HG02571 (cell line): ENCODE results near the gene NOTCH4.
"Not testable (repeated sequence)": the region's sequence is repeated elsewhere in the genome, so short reads cannot be mapped to it uniquely, and the experiment has no call there.

ENCODE experiments used
- ATAC-seq: cut with Tn5 transposase; IDR thresholded peaks from one replicate; pipeline ENCODE4 v1.9.1; 2021; ENCODE audit warnings: mild to moderate bottlenecking, moderate library complexity; ENCODE audit not compliant: unreplicated experiment

The NOTCH4 gene

DNA sequence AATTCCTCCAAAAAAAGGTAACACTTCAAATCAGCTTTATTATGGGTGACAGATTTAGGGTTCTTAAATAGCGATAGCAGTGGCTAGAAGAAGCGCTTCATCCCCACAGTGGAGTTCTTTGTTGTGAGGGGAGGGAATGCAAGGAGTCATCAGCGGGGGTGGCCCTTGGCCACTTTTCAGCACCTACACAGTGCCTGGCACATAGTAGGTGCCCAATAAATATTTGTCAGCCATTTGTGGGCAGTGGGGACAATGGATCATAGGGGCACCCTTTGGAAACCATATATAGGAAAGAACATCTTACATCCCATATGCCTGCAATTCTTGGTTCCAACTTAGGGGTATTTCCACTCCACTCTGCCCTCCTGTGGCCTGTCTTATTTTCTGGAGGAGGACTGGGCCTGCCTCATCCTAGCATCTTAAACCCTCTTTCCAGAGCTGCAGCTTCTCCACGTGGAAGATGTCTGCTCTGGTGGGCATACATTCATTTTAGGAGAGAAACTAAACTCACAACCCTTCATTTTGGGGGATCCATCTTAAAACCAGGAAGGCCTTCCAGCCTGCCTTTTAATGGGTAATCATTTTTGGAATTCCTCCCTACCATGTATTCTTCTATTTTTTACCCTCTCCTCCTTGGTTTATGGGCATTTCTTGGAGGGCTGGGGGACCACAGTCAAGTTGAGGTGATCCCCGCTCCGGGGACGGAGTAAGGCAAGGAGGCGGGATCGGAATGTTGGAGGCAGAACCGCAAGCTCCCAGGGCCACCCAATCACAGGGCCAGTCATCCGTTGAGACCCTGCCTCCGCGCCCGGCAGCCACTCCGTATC is 28.8 kb downstream of the NOTCH4 start:
- peak; percentile 75 for ATAC-seq

DNA sequence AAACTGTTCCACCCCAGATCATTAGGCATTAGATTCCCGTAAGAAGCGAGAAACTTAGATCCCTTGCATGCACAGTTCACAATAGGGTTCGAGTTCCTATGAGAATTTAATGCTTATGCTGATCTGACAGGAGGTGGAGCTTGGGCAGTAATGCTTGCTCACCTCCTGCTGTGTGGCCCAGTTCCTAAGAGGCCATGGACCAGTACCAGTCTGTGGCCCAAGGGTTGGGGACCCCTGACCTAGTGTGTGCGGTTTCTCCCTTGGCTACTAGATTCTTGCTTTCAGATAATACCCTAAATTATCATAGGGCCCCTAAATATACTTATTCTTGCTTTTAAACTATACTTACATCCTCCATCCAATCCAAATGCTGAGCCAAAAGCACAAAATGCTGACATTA is 29.5 kb downstream of the NOTCH4 start:
- ATAC-seq = no peak

DNA sequence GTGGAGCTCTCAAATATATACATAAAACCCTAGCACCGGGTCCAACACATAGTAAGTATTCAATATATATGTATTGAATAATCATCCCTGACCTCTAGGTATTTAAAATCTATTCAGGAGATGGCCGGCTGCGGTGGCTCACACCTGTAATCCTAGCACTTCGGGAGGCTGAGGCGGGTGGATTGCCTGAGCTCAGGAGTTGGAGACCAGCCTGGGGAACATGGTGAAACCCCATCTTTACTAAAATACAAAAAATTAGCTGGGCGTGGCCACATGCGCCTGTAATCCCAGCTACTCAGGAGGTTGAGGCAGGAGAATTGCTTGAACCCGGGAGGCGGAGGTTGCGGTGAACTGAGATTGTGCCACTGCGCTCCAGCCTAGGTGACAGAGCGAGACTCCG is 30.8 kb downstream of the NOTCH4 start:
- ATAC-seq = not testable (repeated sequence)

DNA sequence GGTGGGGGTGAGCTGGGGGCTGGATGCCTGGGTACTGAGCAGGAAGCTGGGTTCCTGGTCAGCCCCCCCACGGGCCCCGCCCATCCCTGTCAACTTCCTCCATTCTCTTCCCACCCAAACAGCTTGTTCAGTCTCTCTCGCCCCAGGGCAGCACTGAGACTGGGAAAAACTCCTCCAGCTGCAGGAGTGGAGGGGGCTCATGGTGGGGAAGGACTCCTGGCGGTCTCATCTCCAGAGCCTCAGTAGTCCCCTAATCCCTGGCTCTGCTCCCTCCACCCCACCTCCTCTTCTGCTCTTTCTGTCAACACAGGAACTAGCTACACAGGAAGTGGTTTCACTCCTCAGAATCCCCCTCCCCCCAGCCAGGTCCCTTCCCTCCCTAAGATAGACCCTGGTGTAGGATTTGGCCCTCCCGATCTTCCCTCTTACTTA is 31.2 kb downstream of the NOTCH4 start, which contains the start of gene GPSM3:
TSS of gene GPSM3 (minus strand) at position 36 of the 432 bp plus-strand sequence. CDS start 130 bp downstream, outside the sequence.
- no peak for ATAC-seq

DNA sequence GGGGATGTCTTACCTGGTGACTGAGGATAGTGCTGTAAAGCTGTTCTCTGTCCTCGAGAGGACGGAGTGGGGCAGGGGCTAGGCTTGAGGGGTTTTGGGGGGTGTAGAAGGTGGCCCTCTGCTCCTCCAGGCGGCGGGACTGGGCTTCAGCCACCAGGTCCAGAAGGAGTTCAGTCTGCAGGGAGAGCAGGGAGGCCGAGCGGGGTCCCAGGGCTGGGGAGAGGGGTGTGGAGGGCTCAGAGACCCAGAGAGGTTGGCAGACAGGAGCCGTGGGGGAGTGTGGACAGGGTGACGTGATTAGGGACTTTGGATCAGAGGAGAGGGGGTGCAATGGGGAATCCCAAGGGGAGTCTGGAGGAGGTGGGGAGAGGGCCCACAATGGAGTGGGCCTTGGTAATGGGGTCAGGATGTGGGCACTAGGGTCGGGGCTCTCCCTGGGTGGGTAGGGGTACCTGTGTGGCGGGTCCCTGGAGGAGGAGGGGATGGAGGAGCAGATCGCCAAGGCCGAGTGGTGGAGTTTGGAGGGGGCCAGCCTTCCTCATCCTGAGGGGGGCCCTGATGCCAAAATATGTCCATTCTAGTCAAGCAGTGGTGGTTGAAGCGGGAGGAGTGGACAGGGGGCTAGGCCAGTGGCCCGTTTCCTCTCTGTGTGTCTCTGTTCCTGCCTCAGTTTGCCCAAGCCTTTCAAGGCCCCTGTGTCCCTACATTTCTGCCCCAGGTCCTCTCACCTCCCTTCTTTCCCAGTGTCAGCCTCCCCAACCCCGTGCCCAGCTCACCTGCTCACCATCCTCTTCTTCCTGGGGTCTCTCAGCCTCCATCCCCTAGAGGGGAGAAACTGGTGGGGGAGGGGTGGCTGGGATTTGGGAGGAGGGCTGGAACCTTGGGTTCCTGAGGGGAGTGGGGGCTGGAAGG is 31.9 kb downstream of the NOTCH4 start:
- no peak for ATAC-seq

DNA sequence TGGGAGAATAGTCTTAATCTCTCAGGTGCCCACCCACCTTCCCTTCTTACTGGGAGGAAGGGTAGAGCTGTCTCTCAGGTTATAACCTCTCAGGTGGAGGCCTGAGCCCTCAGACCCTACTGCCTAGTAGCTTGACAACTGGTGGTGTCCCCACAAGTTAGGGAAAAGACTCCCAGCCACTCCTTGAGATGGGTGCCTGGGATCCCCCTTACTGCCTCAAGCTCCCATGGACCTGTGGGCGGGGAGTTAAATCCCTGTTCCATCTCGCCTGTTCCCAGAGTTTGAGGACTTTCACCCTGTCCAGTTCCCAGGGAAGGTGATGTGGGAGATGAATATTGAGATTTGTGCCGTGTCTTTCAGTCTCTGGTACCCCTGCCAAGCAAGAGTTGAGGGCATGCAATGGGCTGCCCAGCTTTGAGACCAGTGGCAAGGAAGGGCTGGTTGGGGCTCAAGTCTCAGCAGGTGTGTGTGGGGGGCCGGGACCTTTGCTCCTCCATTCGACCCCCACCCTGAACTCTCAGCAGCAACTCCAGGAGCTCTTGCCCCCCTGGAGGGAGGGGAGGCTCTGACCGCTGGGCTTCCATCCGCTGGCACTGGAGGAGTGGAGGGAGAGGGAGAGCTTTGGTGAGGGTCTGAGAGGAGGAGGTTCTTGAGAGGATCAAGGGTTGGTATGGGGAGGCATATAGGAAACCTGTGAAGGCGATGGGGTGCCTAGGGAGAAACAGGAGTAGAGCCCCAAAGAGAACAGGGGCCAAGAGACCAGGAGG is 32.8 kb downstream of the NOTCH4 start:
- ATAC-seq = no peak

DNA sequence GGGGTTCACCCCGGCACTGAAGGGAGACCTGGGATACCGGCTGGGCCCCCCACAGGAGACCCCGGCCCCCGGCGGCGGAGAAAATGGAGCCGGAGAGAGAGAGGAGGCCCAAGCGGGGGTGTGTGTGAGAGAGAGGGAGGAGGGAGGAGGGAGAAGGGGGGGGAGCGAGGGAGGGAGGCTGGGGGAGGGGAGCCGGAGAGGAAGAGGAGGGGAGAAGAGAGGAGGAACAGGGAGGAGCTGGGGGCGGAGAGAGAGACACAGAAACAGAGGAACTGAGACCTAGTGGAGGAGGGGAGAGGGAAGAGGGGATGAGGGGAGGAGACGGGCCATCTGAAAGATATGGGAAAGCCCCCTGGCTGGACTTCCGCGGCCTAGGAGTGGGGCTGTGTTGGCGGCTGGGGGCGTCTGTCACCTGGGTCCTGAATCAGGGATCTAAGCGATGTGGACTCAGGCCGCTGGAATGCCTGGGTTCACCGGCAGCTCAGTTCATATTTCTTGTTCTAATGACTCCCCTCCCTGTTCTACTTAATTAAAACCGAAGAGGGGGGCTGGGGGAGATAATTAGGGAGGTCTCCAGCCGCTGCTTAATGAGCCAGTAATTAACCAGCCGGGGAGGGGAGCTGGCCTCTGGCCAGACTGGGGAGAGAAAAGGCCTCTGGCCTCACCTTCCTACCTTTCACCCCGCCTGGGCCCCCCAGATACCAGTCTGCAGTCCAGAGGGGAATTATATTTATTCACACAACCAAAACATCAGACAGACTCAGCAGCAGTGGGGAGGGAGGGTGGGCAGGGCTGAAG is 33.6 kb downstream of the NOTCH4 start, which contains the start of gene PBX2:
TSS of gene PBX2 (minus strand) at position 149 of the 798 bp plus-strand sequence. CDS start 287 bp downstream, outside the sequence.
- peak; percentile 59 for ATAC-seq

DNA sequence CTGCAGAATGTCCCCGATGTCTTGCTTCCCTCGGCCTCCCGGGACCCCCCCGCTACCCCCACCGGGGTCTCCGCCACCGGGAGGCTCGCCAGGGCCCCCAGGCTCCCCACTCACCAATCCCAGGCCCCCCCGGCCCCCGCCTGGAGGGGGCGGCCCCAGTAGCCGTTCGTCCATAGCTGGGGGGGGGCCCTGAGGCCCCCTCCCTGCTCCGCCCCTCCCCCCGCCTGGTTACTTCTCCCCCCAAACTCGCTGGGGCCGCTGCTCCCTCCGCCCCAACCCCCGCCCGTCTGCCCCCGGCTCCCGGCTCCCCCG is 34.2 kb downstream of the NOTCH4 start:
- no peak for ATAC-seq

DNA sequence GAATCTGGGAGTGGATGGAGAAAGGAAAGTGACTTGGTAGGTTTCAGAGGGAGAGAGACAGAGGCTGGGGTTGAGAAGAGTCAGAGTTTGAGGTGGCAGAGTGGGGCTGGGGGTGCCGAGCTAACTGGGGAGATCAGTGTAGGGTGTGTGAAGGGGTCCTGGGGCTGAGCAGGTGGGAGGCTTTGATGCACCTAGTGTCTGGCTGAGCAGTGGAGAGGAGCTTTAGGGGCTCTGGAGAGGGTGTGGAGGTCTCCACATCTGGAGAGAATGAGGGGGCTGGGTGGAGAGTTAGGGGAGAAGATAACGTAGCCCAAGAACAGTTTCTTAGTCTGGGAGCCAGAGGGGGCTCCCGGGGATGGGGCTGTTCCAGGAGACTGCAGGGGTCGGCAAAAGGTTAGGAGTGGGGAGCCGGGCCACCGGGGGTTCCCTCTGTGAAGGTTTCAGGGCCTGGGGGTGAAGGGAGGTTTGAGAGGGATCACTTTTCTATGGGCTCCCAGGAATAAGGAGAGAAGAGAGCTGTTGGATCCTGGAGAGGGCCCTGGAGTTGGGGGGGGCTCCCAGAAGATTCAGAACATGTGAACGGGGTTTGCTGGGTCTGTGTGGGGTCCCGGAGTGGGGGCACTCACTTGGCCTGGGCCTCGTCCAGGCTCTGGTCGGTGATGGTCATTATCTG is 34.7 kb downstream of the NOTCH4 start:
- no peak for ATAC-seq

DNA sequence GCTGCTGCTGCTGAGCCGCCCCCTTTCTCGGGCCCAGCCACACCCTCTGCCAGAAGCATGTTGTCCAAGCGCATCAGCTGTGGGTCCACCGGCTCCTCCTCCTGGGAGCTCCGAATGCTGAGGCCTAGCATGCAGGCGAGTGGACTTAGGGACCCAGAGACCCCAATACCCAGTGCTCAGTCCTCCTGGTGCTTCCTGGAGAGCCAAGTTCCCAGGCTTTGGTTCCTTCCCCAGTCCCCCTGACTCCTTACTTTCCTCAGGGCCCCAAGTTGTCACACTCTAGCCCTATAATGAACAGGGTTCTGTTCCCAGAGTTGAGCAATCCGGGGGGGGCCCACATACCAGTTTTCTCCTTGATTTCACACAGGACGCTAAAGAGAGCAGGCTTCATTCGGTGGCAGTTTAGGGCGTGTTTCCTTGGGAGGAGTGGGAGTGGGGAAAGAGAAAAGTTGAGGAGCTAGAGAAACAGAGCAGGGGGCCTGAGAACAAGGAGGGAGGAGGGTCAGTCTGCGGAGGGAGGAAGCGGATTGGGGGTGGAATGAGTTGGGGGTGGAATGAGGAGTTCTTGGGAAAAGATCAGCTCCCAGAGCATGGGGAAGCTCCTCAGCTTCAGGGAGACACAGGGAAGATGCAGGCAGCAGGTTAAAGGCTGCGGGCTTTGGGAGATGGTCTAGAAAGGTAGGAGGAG is 35.3 kb downstream of the NOTCH4 start:
- no peak for ATAC-seq

DNA sequence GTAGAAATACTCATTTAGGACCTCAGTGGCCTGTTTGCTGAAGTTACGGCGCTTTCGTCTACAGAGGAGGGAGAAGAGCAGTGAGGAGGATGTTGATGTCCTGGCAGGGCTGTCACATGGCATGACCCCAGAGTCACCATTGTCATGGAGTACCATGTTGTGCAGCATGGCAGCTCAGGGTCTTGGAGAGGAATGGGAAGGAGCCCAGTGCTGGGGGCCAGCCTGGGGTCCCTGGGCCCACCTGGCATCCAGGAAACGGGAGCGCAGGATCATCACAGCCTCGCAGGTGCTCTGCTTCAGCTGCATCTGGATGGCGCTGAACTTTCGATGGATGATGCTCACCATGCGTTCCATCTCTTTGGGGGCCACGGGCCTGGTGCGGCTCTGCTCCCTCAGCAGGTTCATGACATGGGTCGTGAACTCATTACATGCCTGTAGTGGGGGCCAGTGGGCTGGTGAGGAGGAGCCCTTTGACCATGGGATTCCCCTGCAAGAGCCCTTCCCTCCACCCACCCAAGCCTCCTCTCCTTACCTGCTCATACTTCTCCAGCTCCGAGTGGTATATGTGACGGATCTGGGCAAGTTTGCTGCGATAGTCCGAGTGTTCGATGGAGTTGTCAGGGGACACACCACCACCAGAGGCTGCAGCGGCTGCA is 36.0 kb downstream of the NOTCH4 start:
- not testable (repeated sequence) for ATAC-seq

DNA sequence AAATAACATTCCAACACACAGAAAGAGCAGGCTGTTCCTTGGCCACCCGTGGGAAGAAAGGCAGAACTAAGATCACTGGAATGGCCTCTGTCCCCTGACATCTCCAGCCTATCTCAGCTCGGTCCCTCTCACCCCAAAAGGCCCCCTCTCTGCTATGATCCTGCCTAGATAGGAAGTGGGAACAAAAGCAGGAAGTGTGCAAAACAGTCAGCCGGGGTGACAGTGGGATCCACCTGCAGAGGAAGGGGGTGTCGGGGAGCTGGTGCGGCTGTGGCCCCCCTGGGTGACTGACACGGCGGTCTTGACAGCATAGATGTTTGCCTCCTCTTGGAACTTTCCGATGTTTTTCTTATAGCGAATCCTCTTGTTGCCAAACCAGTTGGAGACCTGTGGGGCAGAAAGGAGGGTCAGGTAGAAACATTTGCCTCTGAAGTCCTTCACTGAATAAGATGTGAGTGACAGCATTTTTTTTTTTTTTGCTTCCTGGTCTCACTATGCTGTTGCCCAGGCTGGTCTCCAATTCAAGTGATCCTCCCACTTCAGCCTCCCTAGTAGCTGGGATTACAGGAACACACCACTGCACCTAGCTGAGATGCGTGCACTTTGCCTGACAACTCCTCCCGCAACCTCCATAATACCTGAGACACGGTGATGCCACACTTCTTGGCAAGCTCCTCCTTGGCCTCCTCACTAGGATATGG is 36.7 kb downstream of the NOTCH4 start:
- no peak for ATAC-seq

DNA sequence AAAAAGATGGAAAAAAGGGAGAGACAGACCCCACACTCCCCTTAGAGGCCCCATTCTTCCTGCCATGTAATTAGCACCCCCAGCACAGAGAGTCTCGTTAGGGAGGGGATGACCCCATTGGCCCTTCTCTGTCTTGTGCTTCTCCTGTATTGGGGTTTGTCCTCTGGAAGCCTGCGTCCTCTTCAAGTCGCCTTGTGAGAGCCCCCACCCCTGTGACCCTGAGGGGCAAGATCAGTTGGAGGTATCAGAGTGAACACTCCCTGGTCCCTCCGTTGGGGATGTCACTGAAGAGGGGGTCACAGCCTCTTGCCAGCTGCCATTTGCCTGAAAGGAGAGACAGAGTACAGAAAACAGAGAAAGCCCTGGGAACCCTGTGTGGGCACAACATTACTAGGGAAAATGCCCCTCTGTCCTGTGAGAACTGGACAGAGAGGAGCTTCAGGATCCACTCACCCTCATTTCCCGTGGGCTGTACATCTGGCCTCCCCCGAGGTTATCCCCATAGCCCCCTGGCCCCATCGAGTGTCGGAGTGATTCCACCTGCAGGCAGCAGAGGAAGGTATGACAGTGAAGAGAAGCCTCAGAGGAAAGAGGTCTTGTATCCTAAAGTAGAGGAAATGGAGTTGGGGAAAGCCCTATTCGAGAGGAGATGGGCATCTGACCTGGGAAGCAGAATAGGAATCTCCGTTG is 37.6 kb downstream of the NOTCH4 start:
- not testable (repeated sequence) for ATAC-seq

DNA sequence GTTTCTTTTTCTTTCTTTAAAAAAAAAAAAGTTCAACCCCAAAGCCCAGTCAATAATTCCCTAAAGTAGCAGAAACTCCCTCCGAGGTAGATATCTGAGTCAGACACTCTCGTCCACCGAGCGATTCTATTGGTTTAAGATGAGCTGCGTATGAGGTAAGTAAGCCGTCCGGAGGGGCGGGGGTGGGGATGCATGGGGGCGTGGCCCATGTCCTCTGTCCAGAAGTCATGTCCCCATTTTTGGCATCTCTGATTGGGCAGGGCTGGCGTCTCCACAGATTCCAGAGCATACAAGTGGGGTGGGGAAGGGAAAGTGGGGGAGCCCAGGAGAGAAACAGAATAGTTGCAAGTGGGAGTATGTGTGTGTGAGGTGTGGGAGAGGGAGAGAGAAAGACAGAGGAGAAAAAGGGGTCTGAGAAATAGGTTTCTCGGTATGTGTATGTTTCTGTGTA is 38.2 kb downstream of the NOTCH4 start:
- ATAC-seq = not testable (repeated sequence)

DNA sequence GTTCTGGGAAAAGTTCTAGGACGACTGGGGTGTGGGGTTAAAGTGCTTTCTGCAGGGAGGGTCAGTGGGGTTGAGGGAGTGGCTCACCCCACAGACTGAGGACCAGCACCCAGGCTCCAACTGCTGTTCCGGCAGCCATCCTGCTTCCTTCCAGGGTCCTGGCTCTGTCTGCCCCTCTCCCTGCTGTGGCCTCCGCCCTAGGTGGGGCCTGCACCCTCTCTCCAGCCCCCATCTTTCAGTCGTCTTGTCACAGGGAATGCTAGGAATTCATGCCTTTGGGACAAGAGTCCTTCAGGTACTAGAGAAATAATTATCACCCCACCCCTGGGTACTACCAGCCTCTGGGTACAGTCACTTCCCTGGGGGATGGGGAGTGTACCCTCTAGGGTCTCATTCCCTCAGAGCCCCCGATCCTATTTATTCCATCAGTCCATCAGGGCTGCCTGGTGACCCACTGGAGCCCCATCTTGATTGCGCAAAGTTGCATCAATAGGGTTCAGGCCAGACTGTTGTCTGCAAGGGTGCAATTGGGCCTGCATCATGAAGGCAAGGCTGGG is 39.7 kb downstream of the NOTCH4 start, which contains the start of gene AGER:
TSS of gene AGER (minus strand) at position 170 of the 557 bp plus-strand sequence. CDS start at position 139, 31 bp downstream.
- ATAC-seq = no peak

DNA sequence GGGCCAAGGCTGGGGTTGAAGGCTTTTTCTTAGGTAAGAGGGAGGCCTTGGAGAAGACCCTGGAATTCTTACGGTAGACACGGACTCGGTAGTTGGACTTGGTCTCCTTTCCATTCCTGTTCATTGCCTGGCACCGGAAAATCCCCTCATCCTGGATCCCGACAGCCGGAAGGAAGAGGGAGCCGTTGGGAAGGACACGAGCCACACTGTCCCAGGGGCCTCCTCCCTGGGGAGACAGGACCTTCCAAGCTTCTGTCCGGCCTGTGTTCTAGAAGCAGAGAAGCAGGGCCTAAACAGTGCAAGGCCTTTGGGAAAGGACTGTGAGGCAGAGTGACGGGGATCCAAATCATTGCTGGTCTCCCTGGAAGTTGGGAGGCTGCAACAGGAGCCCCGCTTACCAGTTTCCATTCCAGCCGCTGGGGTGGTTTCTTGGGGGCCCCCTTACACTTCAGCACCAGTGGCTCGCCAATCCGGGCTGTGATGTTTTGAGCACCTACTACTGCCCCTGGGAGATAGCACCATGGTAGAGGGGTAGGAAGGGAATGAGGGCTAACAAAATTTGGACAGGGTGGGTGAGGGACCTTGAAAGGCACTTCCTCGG is 40.3 kb downstream of the NOTCH4 start:
- no peak for ATAC-seq
